OCI-LY1 (cell line): ENCODE data around the gene PBX1.

Source experiments
- EZH2 ChIP-seq: fragments of 200-600 bp; sonication (generic), shearing (Covaris generic); IDR thresholded peaks from 2 replicates; pipeline ENCODE4 v1.8.0; 2017; ENCODE audit warnings: borderline replicate concordance, mixed run types, mild to moderate bottlenecking, antibody characterized with exemption, low read length, moderate library complexity, mixed read lengths
- TF ChIP-seq, protein P1 (sequence below): fragments of 200-600 bp; sonication (generic), shearing (Covaris generic); IDR thresholded peaks from 2 replicates; pipeline ENCODE4 v1.5.1; 2017; ENCODE audit warnings: mild to moderate bottlenecking, antibody characterized with exemption, low read length, moderate library complexity, mixed read lengths

DNA sequence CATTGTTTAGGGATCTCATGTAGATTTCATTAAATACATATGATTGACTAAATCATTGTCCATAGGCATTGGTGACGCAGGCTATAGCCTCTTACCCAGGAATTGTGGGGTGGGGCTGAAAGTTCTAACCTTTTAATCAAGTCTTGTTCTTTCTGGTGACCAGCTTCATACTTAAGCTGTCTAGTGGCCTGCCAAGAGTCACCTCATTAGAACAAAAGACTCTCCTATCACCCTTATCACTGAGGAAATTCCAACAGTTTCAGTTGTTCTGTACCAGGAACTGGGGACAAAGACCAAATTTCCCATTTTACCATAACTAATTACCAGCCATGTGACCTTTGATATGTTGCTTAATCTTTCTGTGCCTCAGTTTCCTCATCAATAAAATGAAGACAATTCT, 298.5 kb downstream of the PBX1 start:
- TF ChIP-seq, protein P1, sequence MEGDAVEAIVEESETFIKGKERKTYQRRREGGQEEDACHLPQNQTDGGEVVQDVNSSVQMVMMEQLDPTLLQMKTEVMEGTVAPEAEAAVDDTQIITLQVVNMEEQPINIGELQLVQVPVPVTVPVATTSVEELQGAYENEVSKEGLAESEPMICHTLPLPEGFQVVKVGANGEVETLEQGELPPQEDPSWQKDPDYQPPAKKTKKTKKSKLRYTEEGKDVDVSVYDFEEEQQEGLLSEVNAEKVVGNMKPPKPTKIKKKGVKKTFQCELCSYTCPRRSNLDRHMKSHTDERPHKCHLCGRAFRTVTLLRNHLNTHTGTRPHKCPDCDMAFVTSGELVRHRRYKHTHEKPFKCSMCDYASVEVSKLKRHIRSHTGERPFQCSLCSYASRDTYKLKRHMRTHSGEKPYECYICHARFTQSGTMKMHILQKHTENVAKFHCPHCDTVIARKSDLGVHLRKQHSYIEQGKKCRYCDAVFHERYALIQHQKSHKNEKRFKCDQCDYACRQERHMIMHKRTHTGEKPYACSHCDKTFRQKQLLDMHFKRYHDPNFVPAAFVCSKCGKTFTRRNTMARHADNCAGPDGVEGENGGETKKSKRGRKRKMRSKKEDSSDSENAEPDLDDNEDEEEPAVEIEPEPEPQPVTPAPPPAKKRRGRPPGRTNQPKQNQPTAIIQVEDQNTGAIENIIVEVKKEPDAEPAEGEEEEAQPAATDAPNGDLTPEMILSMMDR, result no peak
- no peak for TF ChIP-seq EZH2
